HL-60 (cell line): ENCODE measurements around the gene IQGAP2.

Experiments used
- POLR2AphosphoS5 ChIP-seq: IDR thresholded peaks from 2 replicates; pipeline ENCODE4 v1.6.1; 2012; ENCODE audit warnings: low read depth
- SPI1 ChIP-seq: IDR thresholded peaks from 2 replicates; pipeline ENCODE4 v1.6.1; 2012; ENCODE audit warnings: low read depth, mild to moderate bottlenecking, borderline replicate concordance
- TF ChIP-seq, protein P1 (sequence below): IDR thresholded peaks from one replicate; pipeline ENCODE4 v1.5.1; 2011; ENCODE audit warnings: low read length, control low read depth, inconsistent platforms; ENCODE audit not compliant: insufficient read depth

- TF ChIP-seq, protein P1, sequence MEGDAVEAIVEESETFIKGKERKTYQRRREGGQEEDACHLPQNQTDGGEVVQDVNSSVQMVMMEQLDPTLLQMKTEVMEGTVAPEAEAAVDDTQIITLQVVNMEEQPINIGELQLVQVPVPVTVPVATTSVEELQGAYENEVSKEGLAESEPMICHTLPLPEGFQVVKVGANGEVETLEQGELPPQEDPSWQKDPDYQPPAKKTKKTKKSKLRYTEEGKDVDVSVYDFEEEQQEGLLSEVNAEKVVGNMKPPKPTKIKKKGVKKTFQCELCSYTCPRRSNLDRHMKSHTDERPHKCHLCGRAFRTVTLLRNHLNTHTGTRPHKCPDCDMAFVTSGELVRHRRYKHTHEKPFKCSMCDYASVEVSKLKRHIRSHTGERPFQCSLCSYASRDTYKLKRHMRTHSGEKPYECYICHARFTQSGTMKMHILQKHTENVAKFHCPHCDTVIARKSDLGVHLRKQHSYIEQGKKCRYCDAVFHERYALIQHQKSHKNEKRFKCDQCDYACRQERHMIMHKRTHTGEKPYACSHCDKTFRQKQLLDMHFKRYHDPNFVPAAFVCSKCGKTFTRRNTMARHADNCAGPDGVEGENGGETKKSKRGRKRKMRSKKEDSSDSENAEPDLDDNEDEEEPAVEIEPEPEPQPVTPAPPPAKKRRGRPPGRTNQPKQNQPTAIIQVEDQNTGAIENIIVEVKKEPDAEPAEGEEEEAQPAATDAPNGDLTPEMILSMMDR: no peak
- TF ChIP-seq SPI1 (no peak), POLR2AphosphoS5 (no peak)
Measured at GRCh38 chr5:76682387-76682786, 279.3 kb downstream of the IQGAP2 start.
